ENCODE results near the gene SEC14L6. TPM values are rescaled to one million over a fixed set of nuclear protein-coding genes. Genes with fewer than 3 reads are reported as not detected.
A peak's percentile ranks its signal among the peaks of the same experiment; 100 is the strongest.

SEC14L6 gene
- total RNA-seq, 1 donor from 2014 or later, result 0.16 TPM

DNA sequence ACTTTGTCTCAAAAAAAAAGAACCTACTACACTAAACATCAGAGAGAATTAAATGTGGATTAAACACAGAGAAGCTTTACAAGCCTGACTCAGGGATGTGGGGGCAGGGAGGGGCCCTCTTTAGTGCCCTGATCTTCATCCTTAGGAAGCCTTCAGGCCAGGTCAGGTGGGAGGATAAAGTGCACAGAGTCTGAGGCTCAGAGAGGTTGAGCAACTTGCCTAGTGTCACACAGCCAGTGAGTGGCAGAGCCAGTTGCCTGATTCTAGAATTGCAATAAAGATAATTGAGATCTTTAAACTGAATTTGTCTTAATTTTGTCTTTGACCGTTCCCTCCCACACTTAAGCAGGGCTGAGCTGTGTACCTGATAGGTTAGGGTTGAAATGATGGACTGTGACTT, 7.2 kb downstream of the SEC14L6 start:
- Histone ChIP-seq H3K9ac (ENCODE audit: low read length) (no peak overlapping the region), H3K27me3 (ENCODE audit: insufficient read depth, low read length) (peaks cover 8% of the 10 kb centered on the region), H3K4me3 (ENCODE audit: insufficient read depth, low read depth, low read length) (no peak overlapping the region), H3K79me2 (ENCODE audit: insufficient read depth, low read length) (no peaks in the 10 kb centered on the region), H3K36me3 (ENCODE audit: insufficient read depth, low read length) (no peaks in the 10 kb centered on the region), H4K20me1 (ENCODE audit: insufficient read depth, low read length) (no peaks in the 10 kb centered on the region), H3K9me3 (ENCODE audit: insufficient read depth, low read depth, low read length) (no peaks in the 10 kb centered on the region), H2AFZ (ENCODE audit: low read depth, low read length) (no peak overlapping the region), H3K27ac (ENCODE audit: low read depth, low read length) (no peak overlapping the region), H3K4me1 (ENCODE audit: insufficient read depth, low read length) (peaks cover 7% of the 10 kb centered on the region), H3K4me2 (ENCODE audit: low read length) (no peak overlapping the region)
- Mint-ChIP-seq H3K9me3 (ENCODE audit: unreplicated experiment) (peaks cover 6% of the 10 kb centered on the region), H3K4me1 (ENCODE audit: low read depth, unreplicated experiment) (no peaks in the 10 kb centered on the region), H3K27me3 (ENCODE audit: low read depth, unreplicated experiment) (peaks cover 27% of the 10 kb centered on the region), H3K36me3 (ENCODE audit: low read depth, unreplicated experiment) (no peaks in the 10 kb centered on the region), H3K4me3 (ENCODE audit: unreplicated experiment) (no peak overlapping the region), H3K27ac (ENCODE audit: unreplicated experiment) (no peak overlapping the region)
- FAIRE-seq, result no peak
- no peak for DNase-seq (ENCODE audit: low read depth)
- TF ChIP-seq, protein P1, sequence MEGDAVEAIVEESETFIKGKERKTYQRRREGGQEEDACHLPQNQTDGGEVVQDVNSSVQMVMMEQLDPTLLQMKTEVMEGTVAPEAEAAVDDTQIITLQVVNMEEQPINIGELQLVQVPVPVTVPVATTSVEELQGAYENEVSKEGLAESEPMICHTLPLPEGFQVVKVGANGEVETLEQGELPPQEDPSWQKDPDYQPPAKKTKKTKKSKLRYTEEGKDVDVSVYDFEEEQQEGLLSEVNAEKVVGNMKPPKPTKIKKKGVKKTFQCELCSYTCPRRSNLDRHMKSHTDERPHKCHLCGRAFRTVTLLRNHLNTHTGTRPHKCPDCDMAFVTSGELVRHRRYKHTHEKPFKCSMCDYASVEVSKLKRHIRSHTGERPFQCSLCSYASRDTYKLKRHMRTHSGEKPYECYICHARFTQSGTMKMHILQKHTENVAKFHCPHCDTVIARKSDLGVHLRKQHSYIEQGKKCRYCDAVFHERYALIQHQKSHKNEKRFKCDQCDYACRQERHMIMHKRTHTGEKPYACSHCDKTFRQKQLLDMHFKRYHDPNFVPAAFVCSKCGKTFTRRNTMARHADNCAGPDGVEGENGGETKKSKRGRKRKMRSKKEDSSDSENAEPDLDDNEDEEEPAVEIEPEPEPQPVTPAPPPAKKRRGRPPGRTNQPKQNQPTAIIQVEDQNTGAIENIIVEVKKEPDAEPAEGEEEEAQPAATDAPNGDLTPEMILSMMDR (IDR thresholded peaks at IDR 0.05; ENCODE audit: insufficient read depth, low read depth, low read length), result no peak
- TF ChIP-seq EZH2 (IDR thresholded peaks at IDR 0.05; ENCODE audit: insufficient read depth, low read length), result no peak

- no peak overlapping the region for H3K9ac ChIP-seq (ENCODE audit: low read length)
- H3K27me3 Mint-ChIP-seq (ENCODE audit: low read depth, unreplicated experiment), result peaks cover 19% of the 10 kb centered on the region
- no peaks in the 10 kb centered on the region for H3K4me1 Mint-ChIP-seq (ENCODE audit: low read depth, unreplicated experiment)
- FAIRE-seq (no peak), DNase-seq (ENCODE audit: low read depth) (peak; percentile 10)
- H3K27ac Mint-ChIP-seq (ENCODE audit: unreplicated experiment), result no peak overlapping the region
- no peak overlapping the region for H3K4me3 Mint-ChIP-seq (ENCODE audit: unreplicated experiment)
- H2AFZ ChIP-seq (ENCODE audit: low read depth, low read length), result no peak overlapping the region
- no peak overlapping the region for H3K4me3 ChIP-seq (ENCODE audit: insufficient read depth, low read depth, low read length)
- peaks cover 7% of the 10 kb centered on the region for H3K4me1 ChIP-seq (ENCODE audit: insufficient read depth, low read length)
- H3K36me3 ChIP-seq (ENCODE audit: insufficient read depth, low read length), result no peaks in the 10 kb centered on the region
- no peaks in the 10 kb centered on the region for H3K79me2 ChIP-seq (ENCODE audit: insufficient read depth, low read length)
- TF ChIP-seq, protein P1 (IDR thresholded peaks at IDR 0.05; ENCODE audit: insufficient read depth, low read depth, low read length), result no peak
- no peak for TF ChIP-seq EZH2 (IDR thresholded peaks at IDR 0.05; ENCODE audit: insufficient read depth, low read length)
- no peaks in the 10 kb centered on the region for H3K36me3 Mint-ChIP-seq (ENCODE audit: low read depth, unreplicated experiment)
- H3K4me2 ChIP-seq (ENCODE audit: low read length), result no peak overlapping the region
- H3K9me3 Mint-ChIP-seq (ENCODE audit: unreplicated experiment), result peaks cover 6% of the 10 kb centered on the region
- H4K20me1 ChIP-seq (ENCODE audit: insufficient read depth, low read length), result no peaks in the 10 kb centered on the region
- H3K27me3 ChIP-seq (ENCODE audit: insufficient read depth, low read length), result peaks cover 8% of the 10 kb centered on the region
- no peaks in the 10 kb centered on the region for H3K9me3 ChIP-seq (ENCODE audit: insufficient read depth, low read depth, low read length)
- H3K27ac ChIP-seq (ENCODE audit: low read depth, low read length), result no peak overlapping the region
Observed at GRCh38 chr22:30538280-30538679, 8.3 kb downstream of the SEC14L6 start.

- H3K9me3 ChIP-seq (ENCODE audit: insufficient read depth, low read depth, low read length), result no peaks in the 10 kb centered on the region
- H3K36me3 ChIP-seq (ENCODE audit: insufficient read depth, low read length), result no peaks in the 10 kb centered on the region
- Mint-ChIP-seq H3K4me1 (ENCODE audit: low read depth, unreplicated experiment) (no peaks in the 10 kb centered on the region), H3K27ac (ENCODE audit: unreplicated experiment) (no peak overlapping the region), H3K9me3 (ENCODE audit: unreplicated experiment) (peaks cover 6% of the 10 kb centered on the region), H3K36me3 (ENCODE audit: low read depth, unreplicated experiment) (no peaks in the 10 kb centered on the region), H3K4me3 (ENCODE audit: unreplicated experiment) (no peak overlapping the region), H3K27me3 (ENCODE audit: low read depth, unreplicated experiment) (peaks cover 15% of the 10 kb centered on the region)
- FAIRE-seq (no peak), DNase-seq (ENCODE audit: low read depth) (no peak)
- no peak overlapping the region for H3K27ac ChIP-seq (ENCODE audit: low read depth, low read length)
- no peak overlapping the region for H2AFZ ChIP-seq (ENCODE audit: low read depth, low read length)
- no peaks in the 10 kb centered on the region for H3K79me2 ChIP-seq (ENCODE audit: insufficient read depth, low read length)
- TF ChIP-seq, protein P1 (IDR thresholded peaks at IDR 0.05; ENCODE audit: insufficient read depth, low read depth, low read length), result no peak
- no peak for TF ChIP-seq EZH2 (IDR thresholded peaks at IDR 0.05; ENCODE audit: insufficient read depth, low read length)
- no peaks in the 10 kb centered on the region for H4K20me1 ChIP-seq (ENCODE audit: insufficient read depth, low read length)
- peaks cover 3% of the 10 kb centered on the region for H3K4me1 ChIP-seq (ENCODE audit: insufficient read depth, low read length)
- H3K27me3 ChIP-seq (ENCODE audit: insufficient read depth, low read length), result peaks cover 2% of the 10 kb centered on the region
- no peak overlapping the region for H3K4me3 ChIP-seq (ENCODE audit: insufficient read depth, low read depth, low read length)
- no peak overlapping the region for H3K9ac ChIP-seq (ENCODE audit: low read length)
- no peak overlapping the region for H3K4me2 ChIP-seq (ENCODE audit: low read length)
Observed at GRCh38 chr22:30537083-30537731, 9.3 kb downstream of the SEC14L6 start.
